B cell (primary cell): ENCODE data around the gene IGLL5. TPM values are rescaled to one million over a fixed set of nuclear protein-coding genes. Genes with fewer than 3 reads are reported as not detected.

Experiments
- ATAC-seq: fragments of 200-7000 bp; cut with Tn5 transposase; one replicate; pipeline ENCODE4 v1.10.0; 2021; ENCODE audit warnings: low read depth, mild to moderate bottlenecking, moderate number of reproducible peaks, moderate library complexity
- CTCF ChIA-PET: fragments of 350-600 bp; sonication (Branson Sonifier 250); formaldehyde crosslinking; loops from one replicate; lab custom pipeline; 2021; ENCODE audit warnings: antibody characterized with exemption, inconsistent platforms; lab: Charles Lee
- POLR2A ChIA-PET: fragments of 350-600 bp; sonication (Branson Sonifier 250); formaldehyde crosslinking; loops from one replicate; lab custom pipeline; 2021; ENCODE audit warnings: antibody characterized with exemption; lab: Charles Lee
- DNase-seq: peaks from one replicate; pipeline ENCODE4 v3.0.0; 2013
- H2AFZ ChIP-seq: 2 replicates; pipeline ENCODE4 v1.6.1; 2012; ENCODE audit warnings: mild to moderate bottlenecking, low read depth, low read length; ENCODE audit not compliant: insufficient read depth, poor library complexity, severe bottlenecking
- H3K27ac ChIP-seq, 2 donors: 1 replicate in 1 of 2; 2 replicates in 1 of 2; pipeline ENCODE4 v1.5.1; 2012 to 2013; ENCODE audit warnings: low read length in 2 of 2, mild to moderate bottlenecking in 2 of 2, moderate library complexity in 1 of 2
- H3K27me3 ChIP-seq, 4 experiments: fragments of 200-600 bp in 1 of 4; sonication (generic) in 1 of 4; replicated peaks in 1 of 4; 1 replicate in 2 of 4; 2 replicates in 2 of 4; pipeline versions ENCODE4 v1.6.1 to v1.7.0; 2013 to 2016; ENCODE audit warnings: low read length in 3 of 4, mild to moderate bottlenecking in 2 of 4, mixed read lengths in 1 of 4, moderate library complexity in 1 of 4; ENCODE audit not compliant: insufficient read depth in 4 of 4, control insufficient read depth in 3 of 4; ENCODE audit errors: control extremely low read depth in 1 of 4
- H3K36me3 ChIP-seq, 2 experiments: replicated peaks in 1 of 2; 1 replicate in 1 of 2; 2 replicates in 1 of 2; pipeline versions ENCODE4 v1.6.1 to v1.7.1; 2013; ENCODE audit warnings: low read length in 1 of 2; ENCODE audit not compliant: insufficient read depth in 2 of 2, control insufficient read depth in 1 of 2; ENCODE audit errors: control extremely low read depth in 1 of 2, extremely low read depth in 1 of 2
- H3K4me1 ChIP-seq, 2 donors: fragments of 200-600 bp in 1 of 2; sonication (generic) in 1 of 2; 1 replicate in 1 of 2; 2 replicates in 1 of 2; pipeline versions ENCODE4 v1.5.1 to v1.6.1; 2013 to 2017; ENCODE audit warnings: low read length in 2 of 2; ENCODE audit not compliant: control insufficient read depth in 2 of 2, insufficient read depth in 2 of 2
- H3K4me2 ChIP-seq: replicated peaks from 2 replicates; pipeline ENCODE3; 2012; ENCODE audit warnings: mild to moderate bottlenecking, low read depth, low read length; ENCODE audit not compliant: poor library complexity, severe bottlenecking
- H3K4me3 ChIP-seq, 5 experiments: fragments of 200-600 bp in 1 of 5; sonication (generic) in 1 of 5; 1 replicate in 3 of 5; 2 replicates in 2 of 5; pipeline versions ENCODE4 v1.5.1 to v1.7.0; 2011 to 2016; ENCODE audit warnings: low read length in 4 of 5, mild to moderate bottlenecking in 4 of 5, low read depth in 2 of 5, control low read depth in 1 of 5, moderate library complexity in 1 of 5; ENCODE audit not compliant: insufficient read depth in 1 of 5; ENCODE audit errors: control extremely low read depth in 1 of 5, extremely low read depth in 1 of 5
- H3K79me2 ChIP-seq: fragments of 200-600 bp; sonication (generic); one replicate; pipeline ENCODE4 v1.6.0; 2016; ENCODE audit warnings: low read length; ENCODE audit not compliant: control insufficient read depth, insufficient read depth
- H3K9ac ChIP-seq: fragments of 200-600 bp; sonication (generic); 2 replicates; pipeline ENCODE4 v1.6.1; 2017; ENCODE audit warnings: mild to moderate bottlenecking, low read length, moderate library complexity
- H3K9me3 ChIP-seq, 3 donors: one replicate each; pipeline versions ENCODE4 v1.6.1 to v1.7.1; 2013; ENCODE audit warnings: low read length in 2 of 3; ENCODE audit not compliant: control insufficient read depth in 2 of 3, insufficient read depth in 1 of 3; ENCODE audit errors: control extremely low read depth in 1 of 3
- H4K20me1 ChIP-seq: 2 replicates; pipeline ENCODE4 v1.6.0; 2012; ENCODE audit warnings: mild to moderate bottlenecking, low read length; ENCODE audit not compliant: insufficient read depth, control insufficient read depth, poor library complexity, severe bottlenecking
- H3K27ac Mint-ChIP-seq: one replicate; pipeline ENCODE4 v1.8.0; 2021; ENCODE audit warnings: mixed read lengths
- H3K27me3 Mint-ChIP-seq: one replicate; pipeline ENCODE4 v1.8.0; 2021; ENCODE audit warnings: mixed read lengths
- H3K4me1 Mint-ChIP-seq: one replicate; pipeline ENCODE4 v1.8.0; 2021; ENCODE audit warnings: mixed read lengths
- H3K4me3 Mint-ChIP-seq: one replicate; pipeline ENCODE4 v1.8.0; 2021; ENCODE audit warnings: mixed read lengths
- H3K9me3 Mint-ChIP-seq: one replicate; pipeline ENCODE4 v1.8.0; 2022; ENCODE audit warnings: mixed read lengths; ENCODE audit not compliant: insufficient read depth
- EZH2 ChIP-seq: IDR thresholded peaks from 2 replicates; pipeline ENCODE4 v1.6.1; 2012; ENCODE audit warnings: borderline replicate concordance, low read depth, mild to moderate bottlenecking, moderate library complexity, low read length; ENCODE audit not compliant: insufficient read depth, poor library complexity, severe bottlenecking
- WGBS: methylation state at CpG from one replicate; pipeline ENCODE4 v1.1.5; 2013; ENCODE audit warnings: missing lambda C conversion rate; ENCODE audit not compliant: insufficient coverage; 5-methylcytosine and 5-hydroxymethylcytosine counted together
- intact Hi-C: fragments of 100-400 bp; cut with micrococcal nuclease; formaldehyde crosslinking; loops from one replicate; pipeline ENCODE4 v1.10.0; 2022
- polyA plus RNA-seq: library from polyadenylated mRNA; depleted of rRNA; stranded (reverse); fragments of >200 nt; gene quantifications from 2 replicates; pipeline ENCODE4 v1.2.3, GENCODE V29; 2012
- total RNA-seq, 2 donors: library from RNA; stranded (reverse); fragments of 120-200 nt in 1 of 2; gene quantifications; 1 replicate in 1 of 2; 2 replicates in 1 of 2; pipeline versions ENCODE4 v1.2.3 to v1.2.4, GENCODE V29; 2013 to 2022
- TF ChIP-seq, protein P1 (sequence below): fragments of 200-600 bp; IDR thresholded peaks from one replicate; pipeline ENCODE4 v1.8.0; 2022; ENCODE audit warnings: antibody characterized with exemption, mild to moderate bottlenecking

IGLL5 gene
- total and polyA plus RNA-seq, 2 donors (not counting 1 experiment from before 2014, with no cell fraction given) = 39.8 to 365 TPM

DNA sequence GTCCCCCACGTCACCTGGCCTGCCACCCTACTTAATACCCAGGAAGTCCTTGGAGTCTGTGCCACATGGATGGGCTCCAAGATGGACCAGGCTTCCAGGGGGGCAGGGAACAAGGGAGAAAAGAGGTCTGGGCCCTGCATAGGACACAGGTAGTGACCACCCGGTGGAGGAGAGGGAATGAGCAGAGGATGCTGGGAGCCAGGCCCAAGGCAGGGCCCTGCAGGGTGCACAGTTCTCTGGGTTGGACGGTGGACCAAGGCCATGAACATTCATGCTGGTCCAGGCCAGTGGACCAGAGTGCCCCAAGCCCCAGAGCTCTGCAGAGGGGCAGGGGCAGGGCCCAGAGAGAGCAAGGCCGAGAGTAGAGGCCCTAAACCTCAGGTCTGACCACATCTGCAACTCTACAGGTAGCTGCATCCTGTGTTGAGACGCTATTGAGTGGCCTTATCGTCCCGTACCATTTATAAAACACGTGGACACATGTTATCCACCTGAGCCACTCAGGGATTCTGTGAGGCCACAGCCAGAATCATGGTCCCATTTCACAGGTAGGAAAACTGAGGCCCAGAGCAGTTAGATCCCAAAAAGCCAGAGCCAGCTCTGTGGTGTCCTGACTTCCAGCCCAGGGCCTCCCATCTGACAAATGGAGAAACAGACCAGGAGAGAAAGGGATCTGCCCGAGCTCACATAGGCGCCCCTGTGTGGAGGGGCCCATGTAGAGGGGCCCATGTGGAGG, 46.4 kb downstream of the IGLL5 start:
- H3K36me3 ChIP-seq = no peaks in the 10 kb centered on the region
- no peak overlapping the region for H2AFZ ChIP-seq
- Mint-ChIP-seq H3K9me3 (no peaks in the 10 kb centered on the region), H3K27ac (peak overlapping the region; percentile 95), H3K4me3 (peak overlapping the region; percentile 61), H3K4me1 (peaks cover 98% of the 10 kb centered on the region), H3K27me3 (no peaks in the 10 kb centered on the region)
- 89% methylated on average over 9 of the region's 10 CpGs for WGBS
- H3K4me2 ChIP-seq = peak overlapping the region; percentile 80
- peak overlapping the region; percentile 94 to 99 for H3K27ac ChIP-seq
- intact Hi-C loops = loop anchor here (2.0 to 10.0 kb wide), 3 partner anchors 21 to 899 kb away; no protein-coding TSS in a partner anchor
- H3K79me2 ChIP-seq = peaks cover 96% of the 10 kb centered on the region
- ATAC-seq = no peak
- no peaks in the 10 kb centered on the region for H3K9me3 ChIP-seq
- TF ChIP-seq, protein P1, sequence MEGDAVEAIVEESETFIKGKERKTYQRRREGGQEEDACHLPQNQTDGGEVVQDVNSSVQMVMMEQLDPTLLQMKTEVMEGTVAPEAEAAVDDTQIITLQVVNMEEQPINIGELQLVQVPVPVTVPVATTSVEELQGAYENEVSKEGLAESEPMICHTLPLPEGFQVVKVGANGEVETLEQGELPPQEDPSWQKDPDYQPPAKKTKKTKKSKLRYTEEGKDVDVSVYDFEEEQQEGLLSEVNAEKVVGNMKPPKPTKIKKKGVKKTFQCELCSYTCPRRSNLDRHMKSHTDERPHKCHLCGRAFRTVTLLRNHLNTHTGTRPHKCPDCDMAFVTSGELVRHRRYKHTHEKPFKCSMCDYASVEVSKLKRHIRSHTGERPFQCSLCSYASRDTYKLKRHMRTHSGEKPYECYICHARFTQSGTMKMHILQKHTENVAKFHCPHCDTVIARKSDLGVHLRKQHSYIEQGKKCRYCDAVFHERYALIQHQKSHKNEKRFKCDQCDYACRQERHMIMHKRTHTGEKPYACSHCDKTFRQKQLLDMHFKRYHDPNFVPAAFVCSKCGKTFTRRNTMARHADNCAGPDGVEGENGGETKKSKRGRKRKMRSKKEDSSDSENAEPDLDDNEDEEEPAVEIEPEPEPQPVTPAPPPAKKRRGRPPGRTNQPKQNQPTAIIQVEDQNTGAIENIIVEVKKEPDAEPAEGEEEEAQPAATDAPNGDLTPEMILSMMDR = no peak
- TF ChIP-seq EZH2 = no peak
- POLR2A ChIA-PET = interaction anchor here (1.2 to 3.1 kb wide), 6 partner anchors 10 to 49 kb away, joined by 3 to 40 read pairs (median 4); no protein-coding TSS in a partner anchor
- peaks cover 98 to 100% of the 10 kb centered on the region in 2 donors for H3K4me1 ChIP-seq
- no peaks in the 10 kb centered on the region for H3K27me3 ChIP-seq
- CTCF ChIA-PET = interaction anchor here (0.8 to 10.9 kb wide), 6 partner anchors 9 to 268 kb away, joined by 3 to 181 read pairs (median 34); no protein-coding TSS in a partner anchor
- DNase-seq = peak; percentile 25
- H3K4me3 ChIP-seq = no peak overlapping the region
- H3K9ac ChIP-seq = no peak overlapping the region
- no peaks in the 10 kb centered on the region for H4K20me1 ChIP-seq
